Spleen (tissue), 7 donors: ENCODE measurements around the gene BBS12.

Experiments used
- CTCF ChIP-seq, 11 experiments: fragments of 200-600 bp in 7 of 11; fragments of 450-650 bp in 4 of 11; sonication (generic) in 4 of 11; IDR thresholded peaks in 8 of 11; conservative IDR thresholded peaks in 3 of 11; 1 replicate in 7 of 11; 2 replicates in 4 of 11; pipeline versions ENCODE4 v1.4.0 to v1.8.0; 2016 to 2021; ENCODE audit warnings: antibody characterized with exemption in 11 of 11, inconsistent platforms in 4 of 11, mild to moderate bottlenecking in 1 of 11
- POLR2A ChIP-seq, 3 donors: fragments of 450-650 bp; IDR thresholded peaks; one replicate each; pipeline ENCODE4 v1.5.1; 2017; ENCODE audit warnings: antibody characterized with exemption in 3 of 3, mild to moderate bottlenecking in 1 of 3
- POLR2AphosphoS5 ChIP-seq, 3 donors: sonication (generic); formaldehyde crosslinking; IDR thresholded peaks; one replicate each; pipeline ENCODE4 v1.5.1; 2017; ENCODE audit warnings: antibody characterized with exemption in 3 of 3
- donor health status: DM: no; HTN: no; CAD: no; lungs with moderate emphysema.
- donor health status: DM: no; HTN: no; CAD: no.
- donor health status: DM: no; HTN: no; CAD: no.

GRCh38 chr4:122785099-122785498, 52.6 kb downstream of the BBS12 start:
- TF ChIP-seq POLR2A (IDR thresholded peaks at IDR 0.05): no peak
- TF ChIP-seq CTCF (IDR thresholded peaks at IDR 0.05 in 8 of 11, conservative IDR thresholded peaks at IDR 0.05 in 3 of 11): no peak
- TF ChIP-seq POLR2AphosphoS5 (IDR thresholded peaks at IDR 0.05): no peak
